ENCODE results near the gene GRN.

The GRN gene

GRCh38 chr17:44385287-44386181 is 40.4 kb downstream of the GRN start:
- peak in 2 of 3 experiments; percentile 12 to 29 for TF ChIP-seq CTCF (IDR thresholded peaks at IDR 0.05; ENCODE audit: unreplicated experiment in 3 of 3)
- peaks cover 37% of the 10 kb centered on the region for H3K27me3 Mint-ChIP-seq (ENCODE audit: low read depth)

GRCh38 chr17:44386182-44386525 is 41.1 kb downstream of the GRN start:
- Mint-ChIP-seq H3K36me3 (ENCODE audit: low read depth) (no peaks in the 10 kb centered on the region), H3K4me1 (peaks cover 4% of the 10 kb centered on the region), H3K27ac (peak overlapping the region in 1 of 3 experiments; percentile 24), H3K4me3 (peak overlapping the region; percentile 79 to 85 (median 83)), H3K9me3 (no peaks in the 10 kb centered on the region), H3K27me3 (ENCODE audit: low read depth) (peaks cover 37% of the 10 kb centered on the region)
- TF ChIP-seq CTCF (IDR thresholded peaks at IDR 0.05; ENCODE audit: unreplicated experiment in 3 of 3): no peak

More at GRCh38 chr17:44385287-44386181, 40.4 kb downstream of the GRN start:
- Mint-ChIP-seq H3K36me3 (ENCODE audit: low read depth) (no peaks in the 10 kb centered on the region), H3K4me1 (peaks cover 4% of the 10 kb centered on the region), H3K27ac (no peak overlapping the region), H3K4me3 (peak overlapping the region; percentile 83 to 86 (median 85)), H3K9me3 (no peaks in the 10 kb centered on the region)

GRCh38 chr17:44387804-44388203 is 42.7 kb downstream of the GRN start:
- no peak for TF ChIP-seq CTCF (IDR thresholded peaks at IDR 0.05; ENCODE audit: unreplicated experiment in 3 of 3)
- Mint-ChIP-seq H3K9me3 (no peaks in the 10 kb centered on the region), H3K27ac (no peak overlapping the region), H3K36me3 (ENCODE audit: low read depth) (peaks cover 4% of the 10 kb centered on the region), H3K27me3 (ENCODE audit: low read depth) (peaks cover 36% of the 10 kb centered on the region), H3K4me3 (peak overlapping the region; percentile 42 to 62 (median 51)), H3K4me1 (peaks cover 4% of the 10 kb centered on the region)

GRCh38 chr17:44389281-44389680 is 44.2 kb downstream of the GRN start, which contains the start of gene ITGA2B:
Gene ITGA2B, minus strand, starts transcription at chr17:44389649. Its CDS starts 176 bp downstream, at chr17:44389473.
- H3K27ac Mint-ChIP-seq: no peak within 1 kb of the TSS
- peak within 1 kb of the TSS in 1 of 3 experiments; percentile 14 for H3K4me3 Mint-ChIP-seq
- no peaks in the 10 kb centered on the region for H3K9me3 Mint-ChIP-seq
- H3K27me3 Mint-ChIP-seq (ENCODE audit: low read depth): peaks cover 21% of the 10 kb centered on the region
- peaks cover 5% of the 10 kb centered on the region for H3K36me3 Mint-ChIP-seq (ENCODE audit: low read depth)
- no peak for TF ChIP-seq CTCF (IDR thresholded peaks at IDR 0.05; ENCODE audit: unreplicated experiment in 3 of 3)
- peaks cover 4% of the 10 kb centered on the region for H3K4me1 Mint-ChIP-seq

GRCh38 chr17:44389723-44390202 is 44.7 kb downstream of the GRN start:
- H3K27ac Mint-ChIP-seq: no peak overlapping the region
- peaks cover 6% of the 10 kb centered on the region for H3K36me3 Mint-ChIP-seq (ENCODE audit: low read depth)
- peaks cover 4% of the 10 kb centered on the region for H3K4me1 Mint-ChIP-seq
- peak overlapping the region in 1 of 3 experiments; percentile 14 for H3K4me3 Mint-ChIP-seq
- no peaks in the 10 kb centered on the region for H3K9me3 Mint-ChIP-seq
- no peak for TF ChIP-seq CTCF (IDR thresholded peaks at IDR 0.05; ENCODE audit: unreplicated experiment in 3 of 3)
- peaks cover 16% of the 10 kb centered on the region for H3K27me3 Mint-ChIP-seq (ENCODE audit: low read depth)

Data from nephron (organoid).